GM12875 (cell line): Measurements from ENCODE around the gene FEZF2.

ENCODE experiments used
- H3K4me3 ChIP-seq: one replicate; pipeline ENCODE4 v1.5.1; 2011; ENCODE audit warnings: low read depth, low read length, control low read depth
- CTCF ChIP-seq: IDR thresholded peaks from 2 replicates; pipeline ENCODE4 v1.5.1; 2011; ENCODE audit warnings: low read depth, mild to moderate bottlenecking, control low read depth, inconsistent platforms, low read length, moderate library complexity, borderline replicate concordance; ENCODE audit not compliant: insufficient read depth

FEZF2 gene

GRCh38 chr3:62373215-62373614, at the start of gene FEZF2:
Gene FEZF2 (minus strand): TSS chr3:62373550. CDS start chr3:62372868, 682 bp downstream.
- no peak within 1 kb of the TSS for H3K4me3 ChIP-seq
- TF ChIP-seq CTCF = no peak

GRCh38 chr3:62421207-62421606, 47.9 kb upstream of the FEZF2 start:
- TF ChIP-seq CTCF = no peak
- no peak overlapping the region for H3K4me3 ChIP-seq

- H3K4me3 ChIP-seq = no peak overlapping the region
- TF ChIP-seq CTCF = no peak
Observed at GRCh38 chr3:62416144-62416543, 42.8 kb upstream of the FEZF2 start.

GRCh38 chr3:62415312-62415801, 42.0 kb upstream of the FEZF2 start:
- no peak overlapping the region for H3K4me3 ChIP-seq
- no peak for TF ChIP-seq CTCF

GRCh38 chr3:62414786-62415185, 41.4 kb upstream of the FEZF2 start:
- no peak for TF ChIP-seq CTCF
- no peak overlapping the region for H3K4me3 ChIP-seq

- TF ChIP-seq CTCF = no peak
- H3K4me3 ChIP-seq = no peak overlapping the region
Observed at GRCh38 chr3:62413687-62414086, 40.3 kb upstream of the FEZF2 start.

GRCh38 chr3:62406945-62407344, 33.6 kb upstream of the FEZF2 start:
- no peak overlapping the region for H3K4me3 ChIP-seq
- no peak for TF ChIP-seq CTCF
